HepG2 (cell line): ENCODE results near the gene DNAJB11. TPM values are rescaled to one million over a fixed set of nuclear protein-coding genes. Genes with fewer than 3 reads are reported as not detected.

Source experiments
- ELF1 ChIP-seq: sonication (generic); formaldehyde crosslinking; IDR thresholded peaks from 2 replicates; pipeline ENCODE4 v1.4.0; 2020; ENCODE audit warnings: missing genetic modification reagents
- HNRNPH1 ChIP-seq: fragments of 200-400 bp; formaldehyde crosslinking; optimal IDR thresholded peaks from 2 replicates; pipeline ENCODE3; 2017; ENCODE audit warnings: mild to moderate bottlenecking, low read depth, low read length
- KDM3A ChIP-seq: IDR thresholded peaks from 2 replicates; pipeline ENCODE4 v1.6.1; 2018; ENCODE audit warnings: low read depth, missing compliant biosample characterization
- NCOA5 ChIP-seq: sonication (generic); formaldehyde crosslinking; IDR thresholded peaks from 2 replicates; pipeline ENCODE4 v1.4.0; 2020; ENCODE audit warnings: missing genetic modification reagents
- NFKBIZ ChIP-seq: IDR thresholded peaks from 2 replicates; pipeline ENCODE4 v1.6.1; 2018; ENCODE audit warnings: missing genetic modification reagents, missing compliant biosample characterization
- ZNF282 ChIP-seq: fragments of 450-650 bp; IDR thresholded peaks from 2 replicates; pipeline ENCODE4 v1.6.1; 2018; ENCODE audit not compliant: partially characterized antibody
- ZNF318 ChIP-seq: sonication (generic); formaldehyde crosslinking; IDR thresholded peaks from 2 replicates; pipeline ENCODE4 v1.4.0; 2020; ENCODE audit warnings: mild to moderate bottlenecking, missing genetic modification reagents
- ZNF337 ChIP-seq: sonication (generic); formaldehyde crosslinking; IDR thresholded peaks from 2 replicates; pipeline ENCODE4 v1.5.1; 2020; ENCODE audit warnings: missing genetic modification reagents, low read depth, mild to moderate bottlenecking, borderline replicate concordance
- ZNF646 ChIP-seq: sonication (generic); formaldehyde crosslinking; IDR thresholded peaks from 2 replicates; pipeline ENCODE4 v1.9.0; 2021; ENCODE audit warnings: mild to moderate bottlenecking, missing genetic modification reagents
- polyA plus RNA-seq, 8 experiments: library from polyadenylated mRNA; depleted of rRNA in 3 of 8; stranded (reverse) in 7 of 8; unstranded in 1 of 8; fragments of >200 nt; fragmentation: Illumina TruSeq in 4 of 8; extraction: Trizol in 4 of 8; gene quantifications; 2 replicates each; pipeline versions ENCODE4 v1.2.1 to v1.2.3, GENCODE V29; 2011 to 2016; ENCODE audit warnings: low read depth in 4 of 8, missing spikeins in 1 of 8, mixed read lengths in 1 of 8; ENCODE audit not compliant: insufficient read depth in 1 of 8
- total RNA-seq, 5 experiments: library from RNA; depleted of rRNA; stranded (reverse); fragments of >200 nt; fragmentation: Illumina TruSeq; extraction: Trizol; gene quantifications; 2 replicates each; pipeline ENCODE4 v1.2.3, GENCODE V29; 2016; ENCODE audit warnings: low read depth in 1 of 5
- TF ChIP-seq, protein P1 (sequence below): fragments of 450-650 bp; IDR thresholded peaks from 2 replicates; pipeline ENCODE4 v1.6.1; 2016
- TF ChIP-seq, protein P2 (sequence below): IDR thresholded peaks from 2 replicates; pipeline ENCODE4 v1.6.1; 2016; ENCODE audit warnings: control low read depth

The DNAJB11 gene
- total and polyA plus RNA-seq, 2 of the 13 experiments (the other 11 are each of a cell fraction or from before 2014, with no cell fraction given), result 41.0 to 132 TPM

DNA sequence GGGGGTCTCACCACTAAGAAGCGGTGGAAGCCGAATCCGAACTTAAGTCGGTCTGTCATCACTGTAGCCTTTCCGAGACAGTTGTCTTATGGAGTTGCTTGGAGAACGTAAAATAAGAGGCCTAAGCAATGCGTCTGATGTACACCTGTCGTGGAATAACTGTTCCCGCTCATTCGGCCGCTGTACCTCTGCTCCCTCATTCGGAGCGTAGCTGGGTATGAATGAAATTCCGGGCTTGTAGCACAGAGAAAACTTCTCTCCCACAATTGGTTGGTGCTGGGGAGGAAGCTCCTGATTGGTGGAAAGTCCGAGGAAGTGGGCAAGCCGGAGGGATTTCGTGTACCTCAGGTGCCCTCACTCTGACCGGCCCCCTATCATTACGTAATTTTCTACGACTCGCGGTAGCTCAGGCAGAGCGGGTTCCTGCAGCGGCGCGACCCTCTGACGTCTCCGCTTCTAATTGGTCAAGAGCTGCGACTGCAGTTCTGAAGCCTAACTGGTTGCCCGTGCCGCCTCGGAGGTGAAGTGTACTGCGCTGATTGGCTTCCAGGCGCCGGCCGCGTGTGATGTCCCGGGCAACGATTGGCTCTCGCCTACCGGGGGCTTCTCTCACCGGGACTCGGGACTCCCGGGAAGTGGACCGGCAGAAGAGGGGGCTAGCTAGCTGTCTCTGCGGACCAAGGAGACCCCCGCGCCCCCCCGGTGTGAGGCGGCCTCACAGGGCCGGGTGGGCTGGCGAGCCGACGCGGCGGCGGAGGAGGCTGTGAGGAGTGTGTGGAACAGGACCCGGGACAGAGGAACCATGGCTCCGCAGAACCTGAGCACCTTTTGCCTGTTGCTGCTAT is at the start of gene DNAJB11 (continued):
- no peak for TF ChIP-seq ZNF318
- TF ChIP-seq, protein P1, sequence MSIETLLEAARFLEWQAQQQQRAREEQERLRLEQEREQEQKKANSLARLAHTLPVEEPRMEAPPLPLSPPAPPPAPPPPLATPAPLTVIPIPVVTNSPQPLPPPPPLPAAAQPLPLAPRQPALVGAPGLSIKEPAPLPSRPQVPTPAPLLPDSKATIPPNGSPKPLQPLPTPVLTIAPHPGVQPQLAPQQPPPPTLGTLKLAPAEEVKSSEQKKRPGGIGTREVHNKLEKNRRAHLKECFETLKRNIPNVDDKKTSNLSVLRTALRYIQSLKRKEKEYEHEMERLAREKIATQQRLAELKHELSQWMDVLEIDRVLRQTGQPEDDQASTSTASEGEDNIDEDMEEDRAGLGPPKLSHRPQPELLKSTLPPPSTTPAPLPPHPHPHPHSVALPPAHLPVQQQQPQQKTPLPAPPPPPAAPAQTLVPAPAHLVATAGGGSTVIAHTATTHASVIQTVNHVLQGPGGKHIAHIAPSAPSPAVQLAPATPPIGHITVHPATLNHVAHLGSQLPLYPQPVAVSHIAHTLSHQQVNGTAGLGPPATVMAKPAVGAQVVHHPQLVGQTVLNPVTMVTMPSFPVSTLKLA, result peak; percentile 55
- TF ChIP-seq NFKBIZ (CRISPR knock-in tag), result no peak
- no peak for TF ChIP-seq ZNF337 (CRISPR knock-in tag)
- TF ChIP-seq, protein P2, sequence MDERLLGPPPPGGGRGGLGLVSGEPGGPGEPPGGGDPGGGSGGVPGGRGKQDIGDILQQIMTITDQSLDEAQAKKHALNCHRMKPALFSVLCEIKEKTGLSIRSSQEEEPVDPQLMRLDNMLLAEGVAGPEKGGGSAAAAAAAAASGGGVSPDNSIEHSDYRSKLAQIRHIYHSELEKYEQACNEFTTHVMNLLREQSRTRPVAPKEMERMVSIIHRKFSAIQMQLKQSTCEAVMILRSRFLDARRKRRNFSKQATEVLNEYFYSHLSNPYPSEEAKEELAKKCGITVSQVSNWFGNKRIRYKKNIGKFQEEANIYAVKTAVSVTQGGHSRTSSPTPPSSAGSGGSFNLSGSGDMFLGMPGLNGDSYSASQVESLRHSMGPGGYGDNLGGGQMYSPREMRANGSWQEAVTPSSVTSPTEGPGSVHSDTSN, result no peak
- TF ChIP-seq ZNF282, result no peak
- TF ChIP-seq NCOA5 (CRISPR knock-in tag), result no peak
- no peak for TF ChIP-seq KDM3A
- TF ChIP-seq ELF1 (CRISPR knock-in tag), result peak; percentile 86
- no peak for TF ChIP-seq ZNF646 (CRISPR knock-in tag)
- TF ChIP-seq HNRNPH1, result no peak
